OCI-LY1 (cell line): ENCODE data around the gene SH3RF1.

Experiments used
- CTCF ChIP-seq: fragments of 200-600 bp; sonication (generic), shearing (Covaris generic); IDR thresholded peaks from 2 replicates; pipeline ENCODE4 v1.5.1; 2017; ENCODE audit warnings: mild to moderate bottlenecking, antibody characterized with exemption, low read length, moderate library complexity, mixed read lengths
- EZH2 ChIP-seq: fragments of 200-600 bp; sonication (generic), shearing (Covaris generic); IDR thresholded peaks from 2 replicates; pipeline ENCODE4 v1.8.0; 2017; ENCODE audit warnings: borderline replicate concordance, mixed run types, mild to moderate bottlenecking, antibody characterized with exemption, low read length, moderate library complexity, mixed read lengths

GRCh38 chr4:169052594-169052945 is 218.2 kb downstream of the SH3RF1 start:
- TF ChIP-seq CTCF = no peak
- no peak for TF ChIP-seq EZH2
